ENCODE data around the gene CHD2.

The CHD2 gene

GRCh38 chr15:92883163-92883875 lies 16.8 kb upstream of the CHD2 start:
- TF ChIP-seq FOXP2 (optimal IDR thresholded peaks at IDR 0.05; ENCODE audit: borderline replicate concordance, extremely low read depth, extremely low read length, insufficient read depth) (no peak), SIN3A (IDR thresholded peaks at IDR 0.05; ENCODE audit: borderline replicate concordance, insufficient read depth, low read length) (no peak), REST (IDR thresholded peaks at IDR 0.05; ENCODE audit: insufficient read depth in 1 of 2, low read depth in 2 of 2, low read length in 2 of 2) (no peak), POLR2AphosphoS5 (IDR thresholded peaks at IDR 0.05; ENCODE audit: low read depth, low read length) (no peak)

DNA sequence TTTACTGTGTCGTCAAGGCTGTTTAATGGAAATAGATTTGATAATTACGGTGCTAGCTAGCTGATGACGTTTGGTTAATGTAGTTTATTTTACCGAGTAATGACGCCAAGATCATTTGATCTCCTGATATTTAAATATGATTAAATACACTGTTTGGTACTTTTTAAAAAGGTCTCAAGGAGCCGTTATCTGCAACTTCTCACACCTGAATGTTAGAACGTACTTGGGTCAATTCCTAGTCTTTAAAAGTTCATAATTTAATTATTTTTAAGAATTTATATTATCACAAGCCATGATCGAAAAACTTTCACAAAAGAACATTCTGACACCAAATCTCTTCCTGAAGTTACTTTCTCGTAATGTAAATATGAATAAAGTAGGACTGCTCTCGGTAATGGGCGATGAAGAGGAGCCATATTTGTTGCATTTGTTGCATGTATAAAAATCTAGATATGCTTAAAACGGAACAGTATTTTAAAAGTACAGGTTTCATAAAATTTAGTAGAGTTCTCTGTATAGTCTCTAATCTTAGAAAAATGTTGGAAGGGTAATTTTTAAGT lies 16.2 kb upstream of the CHD2 start:
- TF ChIP-seq TAF1 (IDR thresholded peaks at IDR 0.05; ENCODE audit: borderline replicate concordance, insufficient read depth, low read length) = no peak
- no peak for TF ChIP-seq REST (IDR thresholded peaks at IDR 0.05; ENCODE audit: insufficient read depth in 1 of 2, low read depth in 2 of 2, low read length in 2 of 2)
- TF ChIP-seq POLR2AphosphoS5 (IDR thresholded peaks at IDR 0.05; ENCODE audit: low read depth, low read length) = no peak
- TF ChIP-seq FOXP2 (optimal IDR thresholded peaks at IDR 0.05; ENCODE audit: borderline replicate concordance, extremely low read depth, extremely low read length, insufficient read depth) = no peak
- TF ChIP-seq SIN3A (IDR thresholded peaks at IDR 0.05; ENCODE audit: borderline replicate concordance, insufficient read depth, low read length) = no peak

DNA sequence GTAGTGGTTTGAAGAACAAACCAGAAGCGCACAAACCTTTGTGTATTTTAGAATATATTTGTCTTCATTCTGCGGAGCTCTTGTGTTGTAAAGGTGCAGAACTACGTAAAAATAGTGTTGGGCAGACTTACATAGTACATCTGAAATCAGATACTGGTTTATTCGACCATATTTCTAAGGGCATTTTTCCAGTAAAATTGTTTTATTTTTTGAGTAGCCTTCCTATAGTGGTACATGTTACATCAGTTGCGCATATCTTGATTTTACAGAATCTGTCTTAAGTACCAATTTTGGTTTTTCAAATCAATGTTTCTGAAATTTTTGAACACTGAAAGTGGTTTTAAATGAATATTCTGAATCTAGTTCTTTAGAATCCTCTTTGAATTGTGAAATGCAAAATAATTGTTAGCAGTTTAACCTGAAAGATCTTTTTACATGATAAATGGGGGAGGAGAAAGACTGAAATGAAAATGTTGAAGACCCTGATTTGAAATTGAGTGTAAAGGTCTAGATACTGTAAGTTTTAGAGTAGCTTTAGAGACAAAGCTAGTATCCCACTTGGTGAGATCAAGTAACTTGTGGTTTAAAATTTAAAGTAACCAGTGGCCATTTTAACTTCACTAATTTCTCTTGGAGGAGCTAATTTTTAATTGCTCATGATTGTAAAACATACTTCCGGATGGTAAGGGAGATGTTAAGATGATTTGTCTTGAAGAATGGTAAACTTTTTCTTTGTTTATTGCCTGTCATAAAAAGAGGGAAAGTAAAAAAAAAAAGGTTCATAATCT lies 15.5 kb upstream of the CHD2 start:
- no peak for TF ChIP-seq TAF1 (IDR thresholded peaks at IDR 0.05; ENCODE audit: borderline replicate concordance, insufficient read depth, low read length)
- no peak for TF ChIP-seq FOXP2 (optimal IDR thresholded peaks at IDR 0.05; ENCODE audit: borderline replicate concordance, extremely low read depth, extremely low read length, insufficient read depth)
- TF ChIP-seq SIN3A (IDR thresholded peaks at IDR 0.05; ENCODE audit: borderline replicate concordance, insufficient read depth, low read length) = no peak

GRCh38 chr15:92885224-92886041 lies 14.7 kb upstream of the CHD2 start:
- TF ChIP-seq POLR2AphosphoS5 (IDR thresholded peaks at IDR 0.05; ENCODE audit: low read depth, low read length) (no peak), TAF1 (IDR thresholded peaks at IDR 0.05; ENCODE audit: borderline replicate concordance, insufficient read depth, low read length) (no peak), SIN3A (IDR thresholded peaks at IDR 0.05; ENCODE audit: borderline replicate concordance, insufficient read depth, low read length) (no peak), REST (IDR thresholded peaks at IDR 0.05; ENCODE audit: insufficient read depth in 1 of 2, low read depth in 2 of 2, low read length in 2 of 2) (no peak), FOXP2 (optimal IDR thresholded peaks at IDR 0.05; ENCODE audit: borderline replicate concordance, extremely low read depth, extremely low read length, insufficient read depth) (no peak)

DNA sequence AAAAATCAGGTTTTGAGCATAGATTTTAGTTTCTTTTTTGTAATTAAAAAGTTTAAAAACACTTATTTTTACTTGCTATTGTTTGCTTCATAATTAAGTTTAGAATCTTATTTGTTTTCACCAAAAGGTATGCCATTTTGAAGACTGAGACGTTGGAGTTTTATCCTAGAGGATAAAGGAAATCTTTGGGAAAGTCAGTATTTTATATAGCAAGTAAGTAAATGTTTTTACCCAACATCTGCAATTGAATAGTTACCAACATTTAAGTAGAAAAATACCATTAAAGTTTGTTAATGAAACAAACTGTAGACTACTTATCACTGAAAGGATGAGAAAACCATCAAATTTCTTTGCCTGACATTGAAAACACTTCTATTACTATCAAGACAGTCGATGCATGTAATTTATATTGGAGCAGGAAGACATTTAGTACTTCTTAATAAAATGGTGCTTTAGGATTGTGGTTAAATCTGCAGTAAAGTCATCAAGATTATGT lies 14.0 kb upstream of the CHD2 start:
- TF ChIP-seq SIN3A (IDR thresholded peaks at IDR 0.05; ENCODE audit: borderline replicate concordance, insufficient read depth, low read length) = no peak
- TF ChIP-seq FOXP2 (optimal IDR thresholded peaks at IDR 0.05; ENCODE audit: borderline replicate concordance, extremely low read depth, extremely low read length, insufficient read depth) = no peak
- TF ChIP-seq TAF1 (IDR thresholded peaks at IDR 0.05; ENCODE audit: borderline replicate concordance, insufficient read depth, low read length) = no peak
- no peak for TF ChIP-seq REST (IDR thresholded peaks at IDR 0.05; ENCODE audit: insufficient read depth in 1 of 2, low read depth in 2 of 2, low read length in 2 of 2)
- no peak for TF ChIP-seq POLR2AphosphoS5 (IDR thresholded peaks at IDR 0.05; ENCODE audit: low read depth, low read length)

All from PFSK-1 (cell line).